HG03175 (cell line): Measurements from ENCODE around the gene NMT2.
A peak's percentile ranks its signal among the peaks of the same experiment; 100 is the strongest.

Experiments used
- ATAC-seq: cut with Tn5 transposase; IDR thresholded peaks from one replicate; pipeline ENCODE4 v1.9.1; 2021; ENCODE audit warnings: mild to moderate bottlenecking, moderate library complexity; ENCODE audit not compliant: unreplicated experiment

Gene NMT2

GRCh38 chr10:15146366-15146765, 22.1 kb downstream of the NMT2 start:
- no peak for ATAC-seq

- no peak for ATAC-seq
Measured at GRCh38 chr10:15144788-15145187, 23.7 kb downstream of the NMT2 start.

GRCh38 chr10:15141136-15142054, 27.1 kb downstream of the NMT2 start:
- ATAC-seq, result peak; percentile 89

GRCh38 chr10:15140698-15141097, 27.8 kb downstream of the NMT2 start:
- no peak for ATAC-seq

GRCh38 chr10:15137636-15138035, 30.9 kb downstream of the NMT2 start:
- no peak for ATAC-seq

- ATAC-seq, result no peak
Measured at GRCh38 chr10:15137036-15137359, 31.5 kb downstream of the NMT2 start.

- ATAC-seq, result no peak
Measured at GRCh38 chr10:15136129-15137035, 32.1 kb downstream of the NMT2 start.

- ATAC-seq, result no peak
Measured at GRCh38 chr10:15131330-15131729, 37.2 kb downstream of the NMT2 start.

- ATAC-seq, result no peak
Measured at GRCh38 chr10:15124908-15125307, 43.6 kb downstream of the NMT2 start.

- no peak for ATAC-seq
Measured at GRCh38 chr10:15124190-15124589, 44.3 kb downstream of the NMT2 start.

- ATAC-seq, result no peak
Measured at GRCh38 chr10:15123749-15124184, 44.7 kb downstream of the NMT2 start.

GRCh38 chr10:15122477-15123030, 45.9 kb downstream of the NMT2 start:
- peak; percentile 78 for ATAC-seq

- ATAC-seq, result no peak
Measured at GRCh38 chr10:15121707-15122106, 46.8 kb downstream of the NMT2 start.

- ATAC-seq, result no peak
Measured at GRCh38 chr10:15120523-15120922, 48.0 kb downstream of the NMT2 start.

- ATAC-seq, result no peak
Measured at GRCh38 chr10:15118615-15119014, 49.9 kb downstream of the NMT2 start.

GRCh38 chr10:15116225-15116624, 52.3 kb downstream of the NMT2 start:
- ATAC-seq, result no peak

- ATAC-seq, result no peak
Measured at GRCh38 chr10:15113766-15114165, 54.7 kb downstream of the NMT2 start.

- no peak for ATAC-seq
Measured at GRCh38 chr10:15112657-15113056, 55.8 kb downstream of the NMT2 start.

- peak; percentile 91 for ATAC-seq
Measured at GRCh38 chr10:15106352-15107013, 62.0 kb downstream of the NMT2 start.

- no peak for ATAC-seq
Measured at GRCh38 chr10:15103513-15103912, 65.0 kb downstream of the NMT2 start.

GRCh38 chr10:15099886-15100285, 68.6 kb downstream of the NMT2 start:
- ATAC-seq, result no peak
